AG10803 (cell line): Measurements from ENCODE around the gene C11orf71.

Experiments used
- DNase-seq: peaks from one replicate; pipeline ENCODE4 v3.0.0; 2010; ENCODE audit warnings: low read depth
- H3K4me3 ChIP-seq: 2 replicates; pipeline ENCODE4 v1.5.1; 2011; ENCODE audit warnings: mild to moderate bottlenecking, low read length, control low read depth
- TF ChIP-seq, protein P1 (sequence below): conservative IDR thresholded peaks from 2 replicates; pipeline ENCODE4 v1.5.1; 2011; ENCODE audit warnings: mild to moderate bottlenecking, low read length, control low read depth, inconsistent platforms

The C11orf71 gene, protein sequence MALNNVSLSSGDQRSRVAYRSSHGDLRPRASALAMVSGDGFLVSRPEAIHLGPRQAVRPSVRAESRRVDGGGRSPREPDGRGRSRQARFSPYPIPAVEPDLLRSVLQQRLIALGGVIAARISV

DNA sequence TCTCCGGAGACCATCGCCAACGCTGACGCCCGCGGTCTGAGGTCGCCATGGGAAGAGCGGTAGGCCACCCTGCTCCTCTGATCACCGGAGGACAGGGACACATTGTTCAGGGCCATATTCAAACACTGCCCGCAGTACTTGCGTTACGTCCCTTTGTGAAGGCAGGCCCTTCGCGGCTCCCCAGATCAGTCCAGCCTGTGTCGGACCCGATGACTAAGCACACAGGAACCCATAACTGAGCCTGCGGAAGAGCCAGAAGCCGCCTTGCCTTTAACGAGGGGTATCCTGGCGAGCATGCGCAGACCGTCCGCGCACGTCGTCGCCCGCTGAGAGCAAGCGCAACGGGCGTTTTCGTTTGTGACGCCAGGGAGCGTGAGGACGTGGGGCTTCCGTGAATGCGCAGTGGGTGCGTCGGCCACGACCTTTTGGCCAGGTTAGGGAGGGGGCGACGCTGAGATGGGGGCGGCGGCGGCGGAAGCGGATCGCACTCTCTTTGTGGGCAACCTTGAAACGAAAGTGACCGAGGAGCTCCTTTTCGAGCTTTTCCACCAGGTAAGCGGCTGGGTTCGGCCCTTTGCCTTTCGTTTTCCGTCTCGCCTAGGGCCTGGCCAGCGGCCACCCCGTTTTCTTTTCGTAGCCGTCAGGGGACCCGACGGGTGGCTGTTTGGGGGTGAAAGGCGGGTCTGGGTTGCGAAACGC is at the start of gene C11orf71, which contains the start of gene RBM7:
Gene C11orf71 (minus strand): TSS at position 296 of the 699 bp plus-strand sequence. CDS start 180 bp downstream, at position 116.
Gene RBM7 (plus strand): TSS at position 451 of the 699 bp plus-strand sequence. CDS start 6 bp downstream, at position 457.
- peak; percentile 99 for DNase-seq
- peak within 1 kb of the TSS; percentile 78 for H3K4me3 ChIP-seq
- TF ChIP-seq, protein P1, sequence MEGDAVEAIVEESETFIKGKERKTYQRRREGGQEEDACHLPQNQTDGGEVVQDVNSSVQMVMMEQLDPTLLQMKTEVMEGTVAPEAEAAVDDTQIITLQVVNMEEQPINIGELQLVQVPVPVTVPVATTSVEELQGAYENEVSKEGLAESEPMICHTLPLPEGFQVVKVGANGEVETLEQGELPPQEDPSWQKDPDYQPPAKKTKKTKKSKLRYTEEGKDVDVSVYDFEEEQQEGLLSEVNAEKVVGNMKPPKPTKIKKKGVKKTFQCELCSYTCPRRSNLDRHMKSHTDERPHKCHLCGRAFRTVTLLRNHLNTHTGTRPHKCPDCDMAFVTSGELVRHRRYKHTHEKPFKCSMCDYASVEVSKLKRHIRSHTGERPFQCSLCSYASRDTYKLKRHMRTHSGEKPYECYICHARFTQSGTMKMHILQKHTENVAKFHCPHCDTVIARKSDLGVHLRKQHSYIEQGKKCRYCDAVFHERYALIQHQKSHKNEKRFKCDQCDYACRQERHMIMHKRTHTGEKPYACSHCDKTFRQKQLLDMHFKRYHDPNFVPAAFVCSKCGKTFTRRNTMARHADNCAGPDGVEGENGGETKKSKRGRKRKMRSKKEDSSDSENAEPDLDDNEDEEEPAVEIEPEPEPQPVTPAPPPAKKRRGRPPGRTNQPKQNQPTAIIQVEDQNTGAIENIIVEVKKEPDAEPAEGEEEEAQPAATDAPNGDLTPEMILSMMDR = no peak

DNA sequence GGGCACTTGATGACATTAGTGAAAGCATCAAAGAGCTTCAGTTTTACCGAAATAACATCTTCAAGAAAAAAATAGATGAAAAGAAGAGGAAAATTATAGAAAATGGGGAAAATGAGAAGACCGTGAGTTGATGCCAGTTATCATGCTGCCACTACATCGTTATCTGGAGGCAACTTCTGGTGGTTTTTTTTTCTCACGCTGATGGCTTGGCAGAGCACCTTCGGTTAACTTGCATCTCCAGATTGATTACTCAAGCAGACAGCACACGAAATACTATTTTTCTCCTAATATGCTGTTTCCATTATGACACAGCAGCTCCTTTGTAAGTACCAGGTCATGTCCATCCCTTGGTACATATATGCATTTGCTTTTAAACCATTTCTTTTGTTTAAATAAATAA is 49.5 kb upstream of the C11orf71 start:
- no peak overlapping the region for H3K4me3 ChIP-seq
- TF ChIP-seq, protein P1 = no peak
- no peak for DNase-seq

- H3K4me3 ChIP-seq = no peak overlapping the region
- TF ChIP-seq, protein P1 = no peak
- peak; percentile 29 for DNase-seq
Observed at GRCh38 chr11:114448749-114449482, 48.6 kb upstream of the C11orf71 start.

- TF ChIP-seq, protein P1 = no peak
- no peak overlapping the region for H3K4me3 ChIP-seq
- DNase-seq = peak; percentile 85
Observed at GRCh38 chr11:114447892-114448291, 47.6 kb upstream of the C11orf71 start.

- TF ChIP-seq, protein P1 = no peak
- DNase-seq = peak; percentile 13
Observed at GRCh38 chr11:114447444-114447843, 47.1 kb upstream of the C11orf71 start.

DNA sequence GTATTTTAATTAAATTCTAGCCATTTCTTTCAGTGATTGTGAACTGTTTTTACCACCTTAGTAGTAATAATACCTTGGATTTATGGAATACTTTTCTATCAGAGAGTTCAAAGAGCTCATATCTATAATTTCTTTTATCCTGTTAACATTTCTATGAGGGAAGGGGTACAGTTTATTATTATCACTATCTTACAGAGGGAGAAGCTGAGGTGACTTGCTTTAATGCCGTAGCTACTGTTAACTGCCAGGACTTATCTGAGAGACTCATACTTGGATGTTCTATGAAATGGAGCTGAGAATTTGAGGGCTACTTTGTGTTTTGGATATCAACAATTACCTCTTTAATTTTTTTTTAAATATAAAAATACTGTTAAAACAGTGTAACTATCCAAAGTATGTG is 42.2 kb upstream of the C11orf71 start:
- no peak overlapping the region for H3K4me3 ChIP-seq
- no peak for DNase-seq
- TF ChIP-seq, protein P1 = no peak

More at GRCh38 chr11:114447444-114447843, 47.1 kb upstream of the C11orf71 start:
- no peak overlapping the region for H3K4me3 ChIP-seq
